ENCODE results near the gene MOV10L1.
"Not testable (repeated sequence)": the region's sequence is repeated elsewhere in the genome, so short reads cannot be mapped to it uniquely, and the experiment has no call there.

- not testable (repeated sequence) for TF ChIP-seq POLR2A, CTCF (IDR thresholded peaks at IDR 0.05)
These were observed 115.2 kb downstream of the MOV10L1 start for GRCh38 chr22:50204998-50205397.

Data from thyroid gland (tissue), 4 donors.